ENCODE data around the gene VPS4B. TPM values are rescaled to one million over a fixed set of nuclear protein-coding genes. Genes with fewer than 3 reads are reported as not detected.

VPS4B gene
- total RNA-seq, 1 donor from 2014 or later = 28.2 TPM

GRCh38 chr18:63451799-63452660 lies 29.8 kb upstream of the VPS4B start:
- Histone ChIP-seq H3K4me1 (ENCODE audit: control insufficient read depth in 3 of 3, insufficient read depth in 3 of 3, low read length in 3 of 3) (no peaks in the 10 kb centered on the region), H3K9me3 (ENCODE audit: control insufficient read depth in 3 of 3, low read length in 3 of 3) (no peaks in the 10 kb centered on the region), H3K36me3 (ENCODE audit: control insufficient read depth in 3 of 3, insufficient read depth in 3 of 3, low read length in 3 of 3) (no peaks in the 10 kb centered on the region), H3K9ac (ENCODE audit: low read depth in 1 of 3, low read length in 3 of 3) (no peak overlapping the region), H3K27me3 (ENCODE audit: control insufficient read depth in 3 of 3, insufficient read depth in 3 of 3, low read length in 3 of 3) (no peaks in the 10 kb centered on the region), H3K27ac (ENCODE audit: low read depth, low read length) (no peak overlapping the region), H3K4me3 (ENCODE audit: low read length in 3 of 3) (no peak overlapping the region)

- H3K36me3 ChIP-seq (ENCODE audit: control insufficient read depth in 3 of 3, insufficient read depth in 3 of 3, low read length in 3 of 3) = no peaks in the 10 kb centered on the region
- no peak overlapping the region for H3K4me3 ChIP-seq (ENCODE audit: low read length in 3 of 3)
- H3K9me3 ChIP-seq (ENCODE audit: control insufficient read depth in 3 of 3, low read length in 3 of 3) = no peaks in the 10 kb centered on the region
- H3K4me1 ChIP-seq (ENCODE audit: control insufficient read depth in 3 of 3, insufficient read depth in 3 of 3, low read length in 3 of 3) = no peaks in the 10 kb centered on the region
- no peak overlapping the region for H3K9ac ChIP-seq (ENCODE audit: low read depth in 1 of 3, low read length in 3 of 3)
- H3K27ac ChIP-seq (ENCODE audit: low read depth, low read length) = no peak overlapping the region
- H3K27me3 ChIP-seq (ENCODE audit: control insufficient read depth in 3 of 3, insufficient read depth in 3 of 3, low read length in 3 of 3) = no peaks in the 10 kb centered on the region
Measured at GRCh38 chr18:63449426-63449825, 27.1 kb upstream of the VPS4B start.

GRCh38 chr18:63447066-63447465 lies 24.8 kb upstream of the VPS4B start:
- no peak overlapping the region for H3K9ac ChIP-seq (ENCODE audit: low read depth in 1 of 3, low read length in 3 of 3)
- H3K36me3 ChIP-seq (ENCODE audit: control insufficient read depth in 3 of 3, insufficient read depth in 3 of 3, low read length in 3 of 3) = no peaks in the 10 kb centered on the region
- no peak overlapping the region for H3K27ac ChIP-seq (ENCODE audit: low read depth, low read length)
- no peaks in the 10 kb centered on the region for H3K4me1 ChIP-seq (ENCODE audit: control insufficient read depth in 3 of 3, insufficient read depth in 3 of 3, low read length in 3 of 3)
- H3K9me3 ChIP-seq (ENCODE audit: control insufficient read depth in 3 of 3, low read length in 3 of 3) = no peaks in the 10 kb centered on the region
- H3K4me3 ChIP-seq (ENCODE audit: low read length in 3 of 3) = no peak overlapping the region
- no peaks in the 10 kb centered on the region for H3K27me3 ChIP-seq (ENCODE audit: control insufficient read depth in 3 of 3, insufficient read depth in 3 of 3, low read length in 3 of 3)

DNA sequence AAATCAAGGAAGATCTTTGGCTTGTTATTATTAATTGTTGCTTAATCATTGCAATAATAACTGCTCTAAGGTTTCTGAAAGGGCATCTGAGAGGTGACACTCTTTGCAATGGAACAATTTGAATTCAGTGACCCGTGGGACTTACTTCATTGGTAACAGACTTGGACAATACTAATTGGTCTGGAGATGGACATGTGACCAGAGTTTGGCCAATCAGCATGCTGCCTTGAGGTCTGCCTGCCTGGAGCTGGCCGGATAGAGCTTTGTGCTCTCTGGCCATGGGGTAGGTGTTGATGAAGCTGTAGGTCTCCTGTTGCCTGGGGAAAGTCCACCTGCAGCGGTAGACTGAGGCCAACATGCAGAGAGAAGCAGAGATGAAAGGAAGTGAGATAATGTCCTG lies 24.0 kb upstream of the VPS4B start:
- Histone ChIP-seq H3K27me3 (ENCODE audit: control insufficient read depth in 3 of 3, insufficient read depth in 3 of 3, low read length in 3 of 3) (no peaks in the 10 kb centered on the region), H3K4me3 (ENCODE audit: low read length in 3 of 3) (no peak overlapping the region), H3K27ac (ENCODE audit: low read depth, low read length) (no peak overlapping the region), H3K4me1 (ENCODE audit: control insufficient read depth in 3 of 3, insufficient read depth in 3 of 3, low read length in 3 of 3) (no peaks in the 10 kb centered on the region), H3K36me3 (ENCODE audit: control insufficient read depth in 3 of 3, insufficient read depth in 3 of 3, low read length in 3 of 3) (no peaks in the 10 kb centered on the region), H3K9ac (ENCODE audit: low read depth in 1 of 3, low read length in 3 of 3) (no peak overlapping the region), H3K9me3 (ENCODE audit: control insufficient read depth in 3 of 3, low read length in 3 of 3) (no peaks in the 10 kb centered on the region)

GRCh38 chr18:63445037-63445436 lies 22.8 kb upstream of the VPS4B start:
- Histone ChIP-seq H3K27ac (ENCODE audit: low read depth, low read length) (no peak overlapping the region), H3K9ac (ENCODE audit: low read depth in 1 of 3, low read length in 3 of 3) (no peak overlapping the region)

DNA sequence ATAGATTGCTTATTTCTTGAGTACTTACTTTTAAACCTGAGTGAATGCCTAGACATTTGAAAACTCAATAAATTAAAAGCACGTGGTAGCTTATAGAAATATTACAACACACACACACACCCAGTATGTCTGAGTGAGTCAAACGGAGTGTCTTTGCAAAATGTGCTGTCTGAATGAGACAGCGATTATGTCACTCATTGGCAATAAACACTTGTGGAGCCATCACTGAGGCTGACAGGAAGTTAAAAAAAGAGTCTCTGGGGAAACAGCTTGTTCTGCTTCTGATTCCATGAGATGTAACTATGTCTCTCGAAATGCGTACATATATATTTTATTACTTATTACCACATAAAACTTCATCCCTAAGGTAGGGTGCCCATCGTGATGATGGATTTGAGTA lies 22.3 kb upstream of the VPS4B start:
- H3K27me3 ChIP-seq (ENCODE audit: control insufficient read depth in 3 of 3, insufficient read depth in 3 of 3, low read length in 3 of 3) = no peaks in the 10 kb centered on the region
- no peak overlapping the region for H3K9ac ChIP-seq (ENCODE audit: low read depth in 1 of 3, low read length in 3 of 3)
- no peaks in the 10 kb centered on the region for H3K4me1 ChIP-seq (ENCODE audit: control insufficient read depth in 3 of 3, insufficient read depth in 3 of 3, low read length in 3 of 3)
- no peaks in the 10 kb centered on the region for H3K36me3 ChIP-seq (ENCODE audit: control insufficient read depth in 3 of 3, insufficient read depth in 3 of 3, low read length in 3 of 3)
- no peak overlapping the region for H3K4me3 ChIP-seq (ENCODE audit: low read length in 3 of 3)
- no peak overlapping the region for H3K27ac ChIP-seq (ENCODE audit: low read depth, low read length)
- no peaks in the 10 kb centered on the region for H3K9me3 ChIP-seq (ENCODE audit: control insufficient read depth in 3 of 3, low read length in 3 of 3)

More at GRCh38 chr18:63445037-63445436, 22.8 kb upstream of the VPS4B start:
- no peaks in the 10 kb centered on the region for H3K36me3 ChIP-seq (ENCODE audit: control insufficient read depth in 3 of 3, insufficient read depth in 3 of 3, low read length in 3 of 3)
- H3K4me3 ChIP-seq (ENCODE audit: low read length in 3 of 3) = no peak overlapping the region
- H3K9me3 ChIP-seq (ENCODE audit: control insufficient read depth in 3 of 3, low read length in 3 of 3) = no peaks in the 10 kb centered on the region
- no peaks in the 10 kb centered on the region for H3K4me1 ChIP-seq (ENCODE audit: control insufficient read depth in 3 of 3, insufficient read depth in 3 of 3, low read length in 3 of 3)
- H3K27me3 ChIP-seq (ENCODE audit: control insufficient read depth in 3 of 3, insufficient read depth in 3 of 3, low read length in 3 of 3) = no peaks in the 10 kb centered on the region

DNA sequence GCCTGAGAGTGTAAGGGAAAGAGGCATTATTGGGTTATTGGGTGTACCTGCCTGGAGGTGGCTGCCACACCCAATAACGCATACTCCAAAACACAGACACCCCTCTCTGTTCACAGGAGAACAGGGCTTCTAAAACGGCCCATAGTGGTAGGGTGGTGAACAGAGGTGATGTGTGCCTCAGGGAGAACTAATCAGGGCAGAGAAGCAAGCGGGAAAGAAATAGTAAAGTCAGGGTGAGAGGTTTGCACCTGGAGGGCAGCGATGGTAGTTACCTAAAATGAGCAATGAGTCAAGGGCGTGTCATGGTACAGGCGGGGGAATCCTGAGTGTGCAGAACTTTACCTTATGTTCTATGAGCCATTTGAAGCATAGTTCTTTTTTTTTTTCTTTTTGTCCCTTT lies 21.6 kb upstream of the VPS4B start:
- Histone ChIP-seq H3K36me3 (ENCODE audit: control insufficient read depth in 3 of 3, insufficient read depth in 3 of 3, low read length in 3 of 3) (no peaks in the 10 kb centered on the region), H3K9ac (ENCODE audit: low read depth in 1 of 3, low read length in 3 of 3) (no peak overlapping the region), H3K9me3 (ENCODE audit: control insufficient read depth in 3 of 3, low read length in 3 of 3) (no peaks in the 10 kb centered on the region), H3K4me3 (ENCODE audit: low read length in 3 of 3) (no peak overlapping the region), H3K27me3 (ENCODE audit: control insufficient read depth in 3 of 3, insufficient read depth in 3 of 3, low read length in 3 of 3) (no peaks in the 10 kb centered on the region), H3K4me1 (ENCODE audit: control insufficient read depth in 3 of 3, insufficient read depth in 3 of 3, low read length in 3 of 3) (no peaks in the 10 kb centered on the region), H3K27ac (ENCODE audit: low read depth, low read length) (no peak overlapping the region)

GRCh38 chr18:63440881-63441280 lies 18.6 kb upstream of the VPS4B start:
- no peak overlapping the region for H3K9ac ChIP-seq (ENCODE audit: low read depth in 1 of 3, low read length in 3 of 3)
- H3K4me1 ChIP-seq (ENCODE audit: control insufficient read depth in 3 of 3, insufficient read depth in 3 of 3, low read length in 3 of 3) = peaks cover 0 to 3% (median 0%) of the 10 kb centered on the region in 3 donors
- no peak overlapping the region for H3K27ac ChIP-seq (ENCODE audit: low read depth, low read length)
- no peaks in the 10 kb centered on the region for H3K36me3 ChIP-seq (ENCODE audit: control insufficient read depth in 3 of 3, insufficient read depth in 3 of 3, low read length in 3 of 3)
- no peak overlapping the region for H3K4me3 ChIP-seq (ENCODE audit: low read length in 3 of 3)
- H3K9me3 ChIP-seq (ENCODE audit: control insufficient read depth in 3 of 3, low read length in 3 of 3) = no peaks in the 10 kb centered on the region
- H3K27me3 ChIP-seq (ENCODE audit: control insufficient read depth in 3 of 3, insufficient read depth in 3 of 3, low read length in 3 of 3) = no peaks in the 10 kb centered on the region

DNA sequence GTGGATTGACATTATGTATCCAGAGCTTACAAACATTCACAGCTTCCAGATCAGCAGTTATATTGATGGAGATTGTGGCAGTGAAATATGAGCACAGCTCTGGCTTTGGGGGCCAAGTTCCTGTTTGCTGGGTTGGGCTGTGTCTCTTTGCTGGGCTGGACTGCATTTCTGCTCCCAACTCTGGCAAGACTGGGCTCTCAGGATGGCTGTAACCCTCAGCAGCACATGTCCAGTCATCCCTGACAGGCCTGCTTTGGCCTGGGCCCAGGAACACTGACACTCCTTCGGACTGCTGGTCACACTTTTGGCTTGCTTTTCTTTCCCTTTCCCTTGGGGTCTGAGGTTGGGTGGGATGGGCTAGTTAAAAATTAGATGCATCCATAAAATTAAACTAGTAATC lies 17.9 kb upstream of the VPS4B start:
- H3K9ac ChIP-seq (ENCODE audit: low read depth in 1 of 3, low read length in 3 of 3) = no peak overlapping the region
- no peaks in the 10 kb centered on the region for H3K27me3 ChIP-seq (ENCODE audit: control insufficient read depth in 3 of 3, insufficient read depth in 3 of 3, low read length in 3 of 3)
- no peak overlapping the region for H3K4me3 ChIP-seq (ENCODE audit: low read length in 3 of 3)
- H3K4me1 ChIP-seq (ENCODE audit: control insufficient read depth in 3 of 3, insufficient read depth in 3 of 3, low read length in 3 of 3) = peaks cover 0 to 3% (median 0%) of the 10 kb centered on the region in 3 donors
- no peaks in the 10 kb centered on the region for H3K36me3 ChIP-seq (ENCODE audit: control insufficient read depth in 3 of 3, insufficient read depth in 3 of 3, low read length in 3 of 3)
- no peaks in the 10 kb centered on the region for H3K9me3 ChIP-seq (ENCODE audit: control insufficient read depth in 3 of 3, low read length in 3 of 3)
- H3K27ac ChIP-seq (ENCODE audit: low read depth, low read length) = no peak overlapping the region

GRCh38 chr18:63439334-63439733 lies 17.1 kb upstream of the VPS4B start:
- H3K27me3 ChIP-seq (ENCODE audit: control insufficient read depth in 3 of 3, insufficient read depth in 3 of 3, low read length in 3 of 3) = no peaks in the 10 kb centered on the region
- no peak overlapping the region for H3K27ac ChIP-seq (ENCODE audit: low read depth, low read length)
- H3K4me3 ChIP-seq (ENCODE audit: low read length in 3 of 3) = no peak overlapping the region
- H3K4me1 ChIP-seq (ENCODE audit: control insufficient read depth in 3 of 3, insufficient read depth in 3 of 3, low read length in 3 of 3) = peaks cover 0 to 3% (median 0%) of the 10 kb centered on the region in 3 donors
- H3K9ac ChIP-seq (ENCODE audit: low read depth in 1 of 3, low read length in 3 of 3) = no peak overlapping the region
- no peaks in the 10 kb centered on the region for H3K36me3 ChIP-seq (ENCODE audit: control insufficient read depth in 3 of 3, insufficient read depth in 3 of 3, low read length in 3 of 3)
- H3K9me3 ChIP-seq (ENCODE audit: control insufficient read depth in 3 of 3, low read length in 3 of 3) = no peaks in the 10 kb centered on the region
